ENCODE results near the gene IGLON5.

DNA sequence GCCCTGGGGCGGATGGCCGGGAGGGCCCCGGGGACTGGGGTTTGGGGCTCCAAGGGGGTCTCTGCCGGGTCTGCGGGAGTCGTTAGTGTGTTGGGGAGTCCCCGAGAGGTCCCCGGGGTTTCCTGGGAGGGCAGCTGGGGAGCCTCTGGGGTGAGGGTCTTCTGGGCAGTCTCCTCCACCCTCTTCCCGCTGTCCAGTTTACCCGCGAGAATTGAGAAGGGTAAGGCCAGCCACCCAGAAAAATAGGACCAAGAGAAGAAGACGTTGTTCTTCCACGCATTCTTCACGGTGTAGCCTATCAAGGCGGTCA, 55.8 kb downstream of the IGLON5 start:
- TF ChIP-seq, protein P1, sequence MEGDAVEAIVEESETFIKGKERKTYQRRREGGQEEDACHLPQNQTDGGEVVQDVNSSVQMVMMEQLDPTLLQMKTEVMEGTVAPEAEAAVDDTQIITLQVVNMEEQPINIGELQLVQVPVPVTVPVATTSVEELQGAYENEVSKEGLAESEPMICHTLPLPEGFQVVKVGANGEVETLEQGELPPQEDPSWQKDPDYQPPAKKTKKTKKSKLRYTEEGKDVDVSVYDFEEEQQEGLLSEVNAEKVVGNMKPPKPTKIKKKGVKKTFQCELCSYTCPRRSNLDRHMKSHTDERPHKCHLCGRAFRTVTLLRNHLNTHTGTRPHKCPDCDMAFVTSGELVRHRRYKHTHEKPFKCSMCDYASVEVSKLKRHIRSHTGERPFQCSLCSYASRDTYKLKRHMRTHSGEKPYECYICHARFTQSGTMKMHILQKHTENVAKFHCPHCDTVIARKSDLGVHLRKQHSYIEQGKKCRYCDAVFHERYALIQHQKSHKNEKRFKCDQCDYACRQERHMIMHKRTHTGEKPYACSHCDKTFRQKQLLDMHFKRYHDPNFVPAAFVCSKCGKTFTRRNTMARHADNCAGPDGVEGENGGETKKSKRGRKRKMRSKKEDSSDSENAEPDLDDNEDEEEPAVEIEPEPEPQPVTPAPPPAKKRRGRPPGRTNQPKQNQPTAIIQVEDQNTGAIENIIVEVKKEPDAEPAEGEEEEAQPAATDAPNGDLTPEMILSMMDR (optimal IDR thresholded peaks at IDR 0.05 in 1 of 3, IDR thresholded peaks at IDR 0.05 in 1 of 3, conservative IDR thresholded peaks at IDR 0.05 in 1 of 3; ENCODE audit: extremely low read depth in 1 of 3, insufficient read depth in 2 of 3, low read length in 3 of 3), result no peak
- no peak for TF ChIP-seq EZH2 (IDR thresholded peaks at IDR 0.05; ENCODE audit: low read length)
